Fibroblast of peridontal ligament (primary cell): Measurements from ENCODE around the gene BCAT1.
A peak's percentile ranks its signal among the peaks of the same experiment; 100 is the strongest.
"Not testable (repeated sequence)": the region's sequence is repeated elsewhere in the genome, so short reads cannot be mapped to it uniquely, and the experiment has no call there.

Experiments used
- DNase-seq: peaks from one replicate; pipeline ENCODE4 v3.0.0-alpha.2; 2010; ENCODE audit errors: extremely low read depth

BCAT1 gene

GRCh38 chr12:24926080-24926479 lies 22.8 kb downstream of the BCAT1 start:
- DNase-seq, result not testable (repeated sequence)

GRCh38 chr12:24922090-24922489 lies 26.8 kb downstream of the BCAT1 start:
- DNase-seq, result no peak

- DNase-seq, result peak; percentile 55
Observed at GRCh38 chr12:24921251-24922038, 27.5 kb downstream of the BCAT1 start.

- DNase-seq, result peak; percentile 66
Observed at GRCh38 chr12:24920141-24920540, 28.8 kb downstream of the BCAT1 start.

- DNase-seq, result no peak
Observed at GRCh38 chr12:24919346-24920001, 29.4 kb downstream of the BCAT1 start.

GRCh38 chr12:24918596-24918995 lies 30.3 kb downstream of the BCAT1 start:
- no peak for DNase-seq

GRCh38 chr12:24915501-24915900 lies 33.4 kb downstream of the BCAT1 start:
- DNase-seq, result no peak

- DNase-seq, result no peak
Observed at GRCh38 chr12:24913953-24914352, 34.9 kb downstream of the BCAT1 start.

GRCh38 chr12:24913130-24913529 lies 35.8 kb downstream of the BCAT1 start:
- no peak for DNase-seq

GRCh38 chr12:24911271-24911791 lies 37.6 kb downstream of the BCAT1 start:
- peak; percentile 94 for DNase-seq

- not testable (repeated sequence) for DNase-seq
Observed at GRCh38 chr12:24910192-24910591, 38.7 kb downstream of the BCAT1 start.

- DNase-seq, result peak; percentile 92
Observed at GRCh38 chr12:24909667-24910066, 39.2 kb downstream of the BCAT1 start.

- DNase-seq, result no peak
Observed at GRCh38 chr12:24907464-24907863, 41.4 kb downstream of the BCAT1 start.

- no peak for DNase-seq
Observed at GRCh38 chr12:24906141-24906540, 42.8 kb downstream of the BCAT1 start.

- peak; percentile 59 for DNase-seq
Observed at GRCh38 chr12:24905431-24905830, 43.5 kb downstream of the BCAT1 start.

GRCh38 chr12:24904871-24905270 lies 44.0 kb downstream of the BCAT1 start:
- DNase-seq, result no peak

GRCh38 chr12:24903329-24904088 lies 45.4 kb downstream of the BCAT1 start:
- DNase-seq, result peak; percentile 68

GRCh38 chr12:24902511-24903328 lies 46.2 kb downstream of the BCAT1 start:
- peak; percentile 38 for DNase-seq

GRCh38 chr12:24901576-24902461 lies 47.1 kb downstream of the BCAT1 start:
- no peak for DNase-seq

GRCh38 chr12:24900196-24900595 lies 48.7 kb downstream of the BCAT1 start:
- no peak for DNase-seq
